KMS-11 (cell line): Measurements from ENCODE around the gene IL10.

Experiments used
- H2AFZ ChIP-seq: fragments of 200-600 bp; sonication (generic); 2 replicates; pipeline ENCODE4 v1.6.1; 2016; ENCODE audit warnings: antibody characterized with exemption, mixed run types, low read depth
- H3K27ac ChIP-seq: fragments of 200-600 bp; sonication (generic); 2 replicates; pipeline ENCODE4 v1.6.1; 2016; ENCODE audit warnings: mild to moderate bottlenecking, mixed run types
- H3K27me3 ChIP-seq: fragments of 200-600 bp; sonication (generic); 2 replicates; pipeline ENCODE4 v1.6.1; 2017; ENCODE audit warnings: mild to moderate bottlenecking, low read depth, mixed run types, moderate library complexity; ENCODE audit not compliant: insufficient read depth
- H3K36me3 ChIP-seq: fragments of 200-600 bp; sonication (generic); 2 replicates; pipeline ENCODE4 v1.6.1; 2017; ENCODE audit warnings: mild to moderate bottlenecking, mixed run types; ENCODE audit not compliant: insufficient read depth
- H3K4me1 ChIP-seq: fragments of 200-600 bp; sonication (generic); 2 replicates; pipeline ENCODE4 v1.6.1; 2016; ENCODE audit warnings: mild to moderate bottlenecking, low read depth, mixed run types; ENCODE audit not compliant: poor library complexity, severe bottlenecking
- H3K4me2 ChIP-seq: fragments of 200-600 bp; sonication (generic); 2 replicates; pipeline ENCODE4 v1.7.0; 2016; ENCODE audit warnings: mild to moderate bottlenecking, mixed run types
- H3K4me3 ChIP-seq: fragments of 200-600 bp; sonication (generic); IDR thresholded peaks from 2 replicates; pipeline ENCODE4 v1.6.1; 2017; ENCODE audit warnings: low read depth, low read length, mixed read lengths; ENCODE audit not compliant: insufficient read depth
- H3K79me2 ChIP-seq: fragments of 200-600 bp; sonication (generic); 2 replicates; pipeline ENCODE4 v1.6.1; 2016; ENCODE audit warnings: low read depth, mixed run types; ENCODE audit not compliant: insufficient read depth
- H3K9ac ChIP-seq: fragments of 200-600 bp; sonication (generic); 2 replicates; pipeline ENCODE4 v1.6.1; 2016; ENCODE audit warnings: mild to moderate bottlenecking, mixed run types
- H4K20me1 ChIP-seq: fragments of 200-600 bp; sonication (generic); 2 replicates; pipeline ENCODE4 v1.6.1; 2016; ENCODE audit warnings: mild to moderate bottlenecking, mixed run types; ENCODE audit not compliant: insufficient read depth
- CTCF ChIP-seq: fragments of 200-600 bp; sonication (generic); conservative IDR thresholded peaks from 2 replicates; pipeline ENCODE4 v1.6.1; 2017; ENCODE audit warnings: low read depth, mild to moderate bottlenecking, antibody characterized with exemption, low read length, moderate library complexity, mixed read lengths

Gene IL10

GRCh38 chr1:206725109-206725963, 47.0 kb downstream of the IL10 start:
- no peaks in the 10 kb centered on the region for H4K20me1 ChIP-seq
- peak overlapping the region; percentile 74 for H3K4me3 ChIP-seq
- H3K9ac ChIP-seq = no peak overlapping the region
- no peaks in the 10 kb centered on the region for H3K79me2 ChIP-seq
- H3K4me2 ChIP-seq = peak overlapping the region; percentile 24; the same call in 1 of the 2 replicates
- TF ChIP-seq CTCF = peak; percentile 90
- peaks cover 20% of the 10 kb centered on the region for H3K4me1 ChIP-seq
- H2AFZ ChIP-seq = no peak overlapping the region
- H3K27me3 ChIP-seq = no peaks in the 10 kb centered on the region
- no peaks in the 10 kb centered on the region for H3K36me3 ChIP-seq
- no peak overlapping the region for H3K27ac ChIP-seq

- no peak overlapping the region for H2AFZ ChIP-seq
- H3K4me2 ChIP-seq = no peak overlapping the region
- no peak overlapping the region for H3K27ac ChIP-seq
- peaks cover 34% of the 10 kb centered on the region for H3K4me1 ChIP-seq
- no peaks in the 10 kb centered on the region for H4K20me1 ChIP-seq
- H3K9ac ChIP-seq = no peak overlapping the region
- no peaks in the 10 kb centered on the region for H3K79me2 ChIP-seq
- no peak overlapping the region for H3K4me3 ChIP-seq
- H3K36me3 ChIP-seq = no peaks in the 10 kb centered on the region
- H3K27me3 ChIP-seq = no peaks in the 10 kb centered on the region
- TF ChIP-seq CTCF = no peak
These were observed 48.4 kb downstream of the IL10 start for GRCh38 chr1:206723805-206724472.

GRCh38 chr1:206723462-206723804, 48.9 kb downstream of the IL10 start:
- no peaks in the 10 kb centered on the region for H3K36me3 ChIP-seq
- H3K79me2 ChIP-seq = no peaks in the 10 kb centered on the region
- no peak overlapping the region for H3K9ac ChIP-seq
- H3K4me3 ChIP-seq = no peak overlapping the region
- H2AFZ ChIP-seq = no peak overlapping the region
- no peaks in the 10 kb centered on the region for H3K27me3 ChIP-seq
- no peak for TF ChIP-seq CTCF
- no peak overlapping the region for H3K4me2 ChIP-seq
- H3K27ac ChIP-seq = no peak overlapping the region
- no peaks in the 10 kb centered on the region for H4K20me1 ChIP-seq
- peaks cover 39% of the 10 kb centered on the region for H3K4me1 ChIP-seq

GRCh38 chr1:206722751-206723461, 49.4 kb downstream of the IL10 start:
- Histone ChIP-seq H3K4me2 (no peak overlapping the region), H3K79me2 (0 out of 2 replicates have a peak, but pooled peaks cover 3% of the 10 kb centered on the region), H2AFZ (no peak overlapping the region), H3K36me3 (no peaks in the 10 kb centered on the region), H3K4me3 (no peak overlapping the region), H3K9ac (no peak overlapping the region), H4K20me1 (no peaks in the 10 kb centered on the region), H3K27me3 (no peaks in the 10 kb centered on the region), H3K4me1 (peaks cover 45% of the 10 kb centered on the region), H3K27ac (no peak overlapping the region)
- no peak for TF ChIP-seq CTCF
